CD8-positive, alpha-beta memory T cell (primary cell): ENCODE data around the gene ODAD4. TPM values are rescaled to one million over a fixed set of nuclear protein-coding genes. Genes with fewer than 3 reads are reported as not detected.
A peak's percentile ranks its signal among the peaks of the same experiment; 100 is the strongest.

Source experiments
- CTCF ChIA-PET: fragments of 350-600 bp; sonication (Branson Sonifier 250); formaldehyde crosslinking; loops from one replicate; lab custom pipeline; 2021; ENCODE audit warnings: antibody characterized with exemption; lab: Charles Lee
- POLR2A ChIA-PET: fragments of 350-600 bp; sonication (Branson Sonifier 250); formaldehyde crosslinking; loops from one replicate; lab custom pipeline; 2021; ENCODE audit warnings: antibody characterized with exemption; lab: Charles Lee
- DNase-seq, 5 donors: peaks; one replicate each; pipeline versions ENCODE4 v3.0.0 to v3.0.0-alpha.2; 2020 to 2022; ENCODE audit warnings: mixed read lengths in 1 of 5
- H3K27ac ChIP-seq: one replicate; pipeline ENCODE4 v1.7.0; 2013; ENCODE audit warnings: low read depth, mild to moderate bottlenecking, low read length, moderate library complexity
- H3K27me3 ChIP-seq: 2 replicates; pipeline ENCODE4 v1.7.0; 2013; ENCODE audit warnings: low read length, mild to moderate bottlenecking; ENCODE audit not compliant: insufficient read depth, poor library complexity, severe bottlenecking
- H3K36me3 ChIP-seq: 2 replicates; pipeline ENCODE4 v1.7.0; 2013; ENCODE audit warnings: mild to moderate bottlenecking, low read length, moderate library complexity; ENCODE audit not compliant: insufficient read depth
- H3K4me1 ChIP-seq: 2 replicates; pipeline ENCODE4 v1.7.0; 2013; ENCODE audit warnings: mild to moderate bottlenecking, low read length, moderate library complexity; ENCODE audit not compliant: insufficient read depth
- H3K4me3 ChIP-seq: 2 replicates; pipeline ENCODE4 v1.7.0; 2013; ENCODE audit warnings: mild to moderate bottlenecking, low read length
- H3K9me3 ChIP-seq: 2 replicates; pipeline ENCODE4 v1.7.0; 2013; ENCODE audit warnings: mild to moderate bottlenecking, low read length
- H3K27ac Mint-ChIP-seq, 8 donors: one replicate each; pipeline ENCODE4 v1.8.0; 2020 to 2021; ENCODE audit warnings: mixed read lengths in 8 of 8, mild to moderate bottlenecking in 6 of 8, inconsistent platforms in 3 of 8, moderate library complexity in 3 of 8
- H3K27me3 Mint-ChIP-seq, 2 donors: one replicate each; pipeline ENCODE4 v1.8.0; 2020 to 2021; ENCODE audit warnings: mixed read lengths in 2 of 2, mild to moderate bottlenecking in 1 of 2, moderate library complexity in 1 of 2
- H3K36me3 Mint-ChIP-seq, 3 donors: one replicate each; pipeline ENCODE4 v1.8.0; 2020 to 2021; ENCODE audit warnings: mixed read lengths in 3 of 3, inconsistent platforms in 1 of 3, mild to moderate bottlenecking in 1 of 3
- H3K4me1 Mint-ChIP-seq, 3 donors: one replicate each; pipeline ENCODE4 v1.8.0; 2020 to 2021; ENCODE audit warnings: mixed read lengths in 3 of 3, inconsistent platforms in 1 of 3, mild to moderate bottlenecking in 1 of 3
- H3K4me3 Mint-ChIP-seq, 7 donors: one replicate each; pipeline ENCODE4 v1.8.0; 2020 to 2021; ENCODE audit warnings: mixed read lengths in 7 of 7, mild to moderate bottlenecking in 6 of 7, moderate library complexity in 4 of 7, inconsistent platforms in 2 of 7
- H3K9me3 Mint-ChIP-seq, 5 donors: one replicate each; pipeline ENCODE4 v1.8.0; 2020 to 2022; ENCODE audit warnings: mixed read lengths in 5 of 5, mild to moderate bottlenecking in 3 of 5, moderate library complexity in 2 of 5, inconsistent platforms in 1 of 5
- polyA plus RNA-seq: library from polyadenylated mRNA; unstranded; fragments of 300-500 nt; fragmentation: Illumina TruSeq; gene quantifications from one replicate; pipeline ENCODE4 v1.2.3, GENCODE V29; 2021
- total RNA-seq, 2 experiments: library from RNA; stranded (reverse); gene quantifications; one replicate each; pipeline ENCODE4 v1.2.3, GENCODE V29; 2021

ODAD4 gene
- total and polyA plus RNA-seq, 3 experiments from 2014 or later = 0.10 to 0.57 (median 0.53) TPM

DNA sequence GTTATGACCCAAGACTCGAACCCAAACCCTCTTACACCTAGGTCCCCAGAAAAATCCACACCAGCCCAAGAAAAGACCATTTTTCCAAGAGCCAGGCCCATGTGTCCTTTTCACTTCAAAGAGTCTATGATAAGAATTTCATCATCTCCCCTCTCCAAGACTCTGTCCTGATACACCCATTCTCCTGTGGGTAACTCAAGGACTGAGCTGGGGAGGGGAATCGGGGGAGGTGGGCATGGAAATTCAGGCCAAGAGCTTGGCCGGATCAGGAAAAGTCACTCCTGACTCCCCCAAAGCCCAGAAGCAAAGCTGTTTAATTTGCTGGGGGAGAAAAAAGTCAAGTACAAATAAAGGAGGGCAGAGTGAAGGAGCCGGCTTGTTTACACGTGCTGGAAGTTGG is 15.4 kb upstream of the ODAD4 start:
- Histone ChIP-seq H3K4me1 (peaks cover 15% of the 10 kb centered on the region), H3K27me3 (no peaks in the 10 kb centered on the region), H3K4me3 (no peak overlapping the region), H3K27ac (no peak overlapping the region), H3K9me3 (no peaks in the 10 kb centered on the region), H3K36me3 (peaks cover 28% of the 10 kb centered on the region)
- Mint-ChIP-seq H3K9me3 (no peaks in the 10 kb centered on the region), H3K4me1 (peaks cover 37 to 58% (median 40%) of the 10 kb centered on the region in 3 donors), H3K27me3 (no peaks in the 10 kb centered on the region), H3K27ac (peak overlapping the region in 5 of 8 donors; percentile 42 to 87 (median 55)), H3K36me3 (peaks cover 3 to 64% (median 3%) of the 10 kb centered on the region in 3 donors), H3K4me3 (peak overlapping the region in 3 of 7 donors; percentile 45 to 70 (median 46))
- ChIA-PET POLR2A (no interaction called here), CTCF (no interaction called here)
- DNase-seq = no peak

DNA sequence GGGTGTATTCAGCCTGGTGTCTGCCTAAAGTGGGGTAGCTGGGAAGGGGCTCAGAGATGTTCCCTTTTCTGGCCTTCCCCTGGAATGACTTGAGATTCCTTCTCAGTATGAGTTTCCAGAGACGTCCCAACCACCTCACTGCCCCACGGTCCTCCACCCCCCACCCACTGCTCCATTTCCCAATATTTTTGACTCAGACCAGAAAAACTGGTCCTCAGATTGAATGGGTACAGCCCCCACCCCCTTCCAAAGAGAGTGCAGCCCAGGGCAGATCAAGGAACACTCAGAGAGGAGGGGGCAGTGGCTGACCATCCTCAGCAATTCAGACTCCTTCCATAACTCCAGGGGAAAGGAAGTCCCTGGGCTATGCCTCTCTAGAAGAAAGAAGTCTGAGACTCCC is 14.9 kb upstream of the ODAD4 start:
- H3K27ac ChIP-seq = no peak overlapping the region
- CTCF ChIA-PET = no interaction called here
- H3K4me1 Mint-ChIP-seq = peaks cover 37 to 59% (median 42%) of the 10 kb centered on the region in 3 donors

DNA sequence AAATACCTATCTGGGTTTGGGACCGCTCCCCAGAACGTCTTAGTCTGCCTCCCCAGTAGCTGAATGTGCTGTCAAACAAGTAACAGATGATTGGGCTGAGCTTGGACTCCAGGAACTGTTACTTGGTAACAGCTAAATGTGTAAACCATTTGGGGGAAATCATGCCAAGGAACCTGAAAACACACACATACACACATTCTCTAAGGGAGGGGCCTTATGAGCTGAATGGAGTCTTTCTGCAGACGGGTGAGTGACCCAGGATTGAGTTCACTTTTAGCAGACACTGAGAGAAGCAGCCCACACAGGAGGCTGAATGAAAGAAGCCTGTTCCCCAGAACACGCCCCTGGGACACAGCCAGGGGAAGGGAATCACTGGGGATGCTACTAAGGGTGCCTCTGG is 13.2 kb upstream of the ODAD4 start:
- Histone ChIP-seq H3K27me3 (no peaks in the 10 kb centered on the region), H3K9me3 (no peaks in the 10 kb centered on the region), H3K27ac (no peak overlapping the region), H3K36me3 (peaks cover 14% of the 10 kb centered on the region), H3K4me3 (no peak overlapping the region), H3K4me1 (peaks cover 15% of the 10 kb centered on the region)
- Mint-ChIP-seq H3K4me1 (peaks cover 37 to 59% (median 42%) of the 10 kb centered on the region in 3 donors), H3K27ac (peak overlapping the region in 6 of 8 donors; percentile 14 to 80 (median 78)), H3K27me3 (no peaks in the 10 kb centered on the region), H3K4me3 (peak overlapping the region; percentile 86 to 97 (median 91)), H3K36me3 (peaks cover 0 to 43% (median 3%) of the 10 kb centered on the region in 3 donors), H3K9me3 (no peaks in the 10 kb centered on the region)
- CTCF ChIA-PET = interaction anchor here (1.4 to 2.6 kb wide), 2 partner anchors 13 to 49 kb away, joined by 3 to 8 read pairs; partner anchors contain the start of genes CNP and ODAD4
- POLR2A ChIA-PET = interaction anchor here (1.2 to 2.3 kb wide), 2 partner anchors 13 to 103 kb away, joined by 3 to 15 read pairs; partner anchors contain the start of genes NKIRAS2 and ODAD4
- no peak for DNase-seq

More for the DNA sequence above, 14.9 kb upstream of the ODAD4 start:
- Histone ChIP-seq H3K27me3 (no peaks in the 10 kb centered on the region), H3K36me3 (peaks cover 24% of the 10 kb centered on the region), H3K4me1 (peaks cover 15% of the 10 kb centered on the region), H3K9me3 (no peaks in the 10 kb centered on the region), H3K4me3 (no peak overlapping the region)
- H3K9me3 Mint-ChIP-seq = no peaks in the 10 kb centered on the region
- peak overlapping the region in 5 of 8 donors; percentile 45 to 86 (median 56) for H3K27ac Mint-ChIP-seq
- H3K27me3 Mint-ChIP-seq = no peaks in the 10 kb centered on the region
- H3K4me3 Mint-ChIP-seq = peak overlapping the region in 5 of 7 donors; percentile 46 to 80 (median 59)
- POLR2A ChIA-PET = no interaction called here
- H3K36me3 Mint-ChIP-seq = peaks cover 3 to 58% (median 3%) of the 10 kb centered on the region in 3 donors
- no peak for DNase-seq

DNA sequence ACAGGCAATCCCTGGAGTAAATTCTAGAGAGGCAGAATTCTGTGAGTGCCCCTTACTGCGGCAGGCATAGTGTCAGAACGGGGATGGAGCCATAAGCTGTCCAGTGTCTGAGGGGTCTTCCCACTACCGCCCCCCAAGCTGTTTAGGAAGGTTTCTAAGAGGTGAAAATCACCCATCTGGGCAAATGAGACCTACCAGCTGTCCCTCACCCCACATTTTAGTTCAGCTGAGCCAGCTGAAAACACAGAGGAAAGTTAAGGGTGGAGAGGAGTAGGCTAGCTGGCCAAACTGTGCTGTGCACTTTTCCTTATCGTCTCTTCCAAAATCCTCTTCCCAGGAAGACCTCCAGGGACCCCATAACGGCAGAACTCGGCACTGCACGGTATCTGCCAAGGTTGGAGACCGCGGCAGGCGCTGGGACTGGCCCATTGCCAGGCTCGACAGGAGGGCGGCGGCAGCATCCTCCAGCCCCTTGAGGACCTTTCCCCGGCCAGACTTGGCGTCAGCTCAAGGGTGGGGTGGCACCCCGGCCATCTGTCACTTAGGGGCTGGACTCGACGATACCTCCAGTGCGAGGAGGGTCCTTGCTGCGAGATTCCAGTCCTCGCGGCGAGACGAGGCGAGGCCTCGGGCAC is 12.6 kb upstream of the ODAD4 start:
- Mint-ChIP-seq H3K27me3 (no peaks in the 10 kb centered on the region), H3K4me3 (peak overlapping the region; percentile 86 to 97 (median 91)), H3K27ac (peak overlapping the region in 7 of 8 donors; percentile 50 to 82 (median 80)), H3K36me3 (peaks cover 0 to 37% (median 1%) of the 10 kb centered on the region in 3 donors), H3K9me3 (no peaks in the 10 kb centered on the region), H3K4me1 (peaks cover 37 to 55% (median 37%) of the 10 kb centered on the region in 3 donors)
- POLR2A ChIA-PET = interaction anchor here (0.7 to 2.3 kb wide), 5 partner anchors 13 to 102 kb away, joined by 3 to 15 read pairs (median 10); partner anchors contain the start of genes CNP, KLHL11, NKIRAS2 and ODAD4
- Histone ChIP-seq H3K27ac (peak overlapping the region; percentile 79), H3K9me3 (no peaks in the 10 kb centered on the region), H3K4me1 (peaks cover 15% of the 10 kb centered on the region), H3K4me3 (peak overlapping the region; percentile 90), H3K36me3 (peaks cover 8% of the 10 kb centered on the region), H3K27me3 (no peaks in the 10 kb centered on the region)
- CTCF ChIA-PET = interaction anchor here (1.4 to 2.6 kb wide), 2 partner anchors 12 to 49 kb away, joined by 3 to 8 read pairs; partner anchors contain the start of genes CNP and ODAD4
- DNase-seq = peak; percentile 25 to 57 (median 42)

DNA sequence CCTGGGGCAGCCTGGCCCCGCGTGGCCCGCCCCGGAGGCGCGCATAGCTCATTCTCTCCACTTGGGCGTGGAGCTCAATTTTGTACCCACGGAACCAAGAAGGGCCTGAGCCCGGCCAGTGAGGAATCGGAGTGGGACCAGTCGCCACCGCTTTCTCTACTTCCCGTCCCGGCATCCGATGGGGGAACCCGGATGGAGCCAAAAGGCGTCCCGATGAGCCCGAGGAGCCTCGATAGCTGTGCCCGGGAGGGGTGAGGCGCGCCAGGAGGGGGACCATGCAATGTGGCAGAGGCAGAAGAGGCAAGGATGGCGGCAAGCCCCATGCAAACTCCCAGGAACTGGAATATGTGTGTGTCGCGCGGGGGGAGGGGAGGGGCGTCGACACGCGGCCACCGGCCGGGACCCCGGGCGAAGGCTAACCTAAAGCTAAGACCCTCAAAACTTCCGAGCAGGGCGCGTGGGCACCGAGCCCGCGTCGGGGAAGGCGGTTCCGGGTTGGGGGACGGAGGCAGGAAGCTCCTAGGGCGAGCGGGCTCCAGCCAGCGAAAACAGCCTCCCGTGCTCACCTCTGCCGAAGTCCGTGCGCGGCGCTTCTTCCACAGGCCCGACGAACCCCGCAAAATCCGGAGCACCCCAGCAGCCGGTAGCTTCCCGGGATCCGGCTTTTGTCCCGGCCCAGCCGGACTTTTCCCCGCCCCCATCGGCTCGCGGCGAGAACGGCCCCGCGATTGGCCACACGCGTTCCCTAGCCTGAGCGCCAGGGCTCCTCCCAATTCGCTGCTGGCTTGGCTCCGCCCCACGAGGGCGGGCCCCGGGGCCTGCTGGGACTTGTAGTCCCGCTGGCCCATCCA is 11.9 kb upstream of the ODAD4 start, which contains the start of gene ACLY:
Gene ACLY (minus strand): TSS at position 638 of the 851 bp plus-strand sequence. CDS start 5,078 bp downstream, outside the sequence.
- DNase-seq = peak; percentile 91 to 96 (median 94)
- H3K4me3 ChIP-seq = peak within 1 kb of the TSS; percentile 90
- Mint-ChIP-seq H3K36me3 (peaks cover 0 to 30% (median 0%) of the 10 kb centered on the region in 3 donors), H3K27ac (peak within 1 kb of the TSS; percentile 77 to 91 (median 81)), H3K9me3 (no peaks in the 10 kb centered on the region), H3K27me3 (no peaks in the 10 kb centered on the region), H3K4me3 (peak within 1 kb of the TSS; percentile 86 to 97 (median 91)), H3K4me1 (peaks cover 35 to 49% (median 37%) of the 10 kb centered on the region in 3 donors)
- no peaks in the 10 kb centered on the region for H3K9me3 ChIP-seq
- CTCF ChIA-PET = interaction anchor here (1.4 to 2.6 kb wide), 2 partner anchors 12 to 48 kb away, joined by 3 to 8 read pairs; partner anchors contain the start of genes CNP and ODAD4
- H3K36me3 ChIP-seq = peaks cover 2% of the 10 kb centered on the region
- H3K27ac ChIP-seq = peak within 1 kb of the TSS; percentile 79
- POLR2A ChIA-PET = interaction anchor here (0.6 to 2.3 kb wide), 7 partner anchors 12 to 101 kb away, joined by 3 to 15 read pairs (median 3); partner anchors contain the start of genes CNP, DNAJC7, KLHL11 and NKIRAS2
- H3K4me1 ChIP-seq = peaks cover 15% of the 10 kb centered on the region
- H3K27me3 ChIP-seq = no peaks in the 10 kb centered on the region

DNA sequence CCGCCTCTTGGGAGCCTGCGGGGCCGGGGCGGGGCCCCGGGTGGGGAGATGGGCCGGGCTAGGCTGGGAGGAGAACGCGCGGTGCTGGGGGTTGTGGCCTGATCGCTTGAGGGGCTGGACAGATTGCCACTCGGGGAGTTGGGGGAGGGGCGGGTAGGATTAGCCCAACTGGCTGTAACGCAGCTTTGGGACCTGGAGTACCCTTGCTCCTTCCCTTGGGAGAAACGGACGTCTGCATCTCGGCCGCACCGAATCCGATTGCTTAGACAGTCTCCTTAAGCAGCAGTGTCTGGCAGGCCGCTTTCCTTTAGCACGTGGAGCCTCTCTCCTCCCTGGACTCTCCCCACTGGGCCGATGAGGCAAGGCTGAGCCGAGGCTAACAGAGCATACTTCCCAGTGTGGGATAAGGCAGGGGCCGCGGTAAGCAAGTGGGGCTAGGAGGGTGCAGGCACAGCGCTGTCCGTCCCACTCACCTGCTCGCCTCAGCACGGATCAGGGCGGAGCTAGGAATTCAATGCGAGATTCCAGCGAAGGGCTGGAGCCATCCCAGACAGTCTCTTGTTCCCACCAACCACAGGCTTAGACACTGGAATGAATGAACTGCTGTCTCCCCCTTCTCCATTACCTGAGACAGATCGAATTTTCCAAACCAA is 11.1 kb upstream of the ODAD4 start:
- Mint-ChIP-seq H3K27me3 (no peaks in the 10 kb centered on the region), H3K4me3 (peak overlapping the region; percentile 86 to 97 (median 91)), H3K9me3 (no peaks in the 10 kb centered on the region), H3K4me1 (peaks cover 27 to 41% (median 30%) of the 10 kb centered on the region in 3 donors), H3K36me3 (peaks cover 0 to 23% (median 0%) of the 10 kb centered on the region in 3 donors), H3K27ac (peak overlapping the region in 3 of 8 donors; percentile 80 to 91 (median 88))
- no peak for DNase-seq
- no peaks in the 10 kb centered on the region for H3K36me3 ChIP-seq
- ChIA-PET CTCF (interaction anchor here (2.6 kb wide), 1 partner anchor 11 kb away, joined by 8 read pairs; the partner anchor contains the start of gene ODAD4), POLR2A (interaction anchor here (0.9 to 2.3 kb wide), 5 partner anchors 9 to 98 kb away, joined by 3 to 15 read pairs (median 10); partner anchors contain the start of genes CNP, DNAJC7, KLHL11 and ODAD4)
- peaks cover 15% of the 10 kb centered on the region for H3K4me1 ChIP-seq
- H3K27me3 ChIP-seq = no peaks in the 10 kb centered on the region
- no peaks in the 10 kb centered on the region for H3K9me3 ChIP-seq
- H3K4me3 ChIP-seq = peak overlapping the region; percentile 90
- H3K27ac ChIP-seq = peak overlapping the region; percentile 28
